Activated CD4-positive, alpha-beta T cell treated with anti-CD3 and anti-CD28 coated beads, Interleukin-2, amount 50 U/mL, for 1 hour (primary cell): ENCODE measurements around the gene ASPHD1.
"Not testable (repeated sequence)": the region's sequence is repeated elsewhere in the genome, so short reads cannot be mapped to it uniquely, and the experiment has no call there.

Experiments used
- DNase-seq: peaks from one replicate; pipeline ENCODE4 v3.0.0-alpha.2; 2020

The ASPHD1 gene

DNA sequence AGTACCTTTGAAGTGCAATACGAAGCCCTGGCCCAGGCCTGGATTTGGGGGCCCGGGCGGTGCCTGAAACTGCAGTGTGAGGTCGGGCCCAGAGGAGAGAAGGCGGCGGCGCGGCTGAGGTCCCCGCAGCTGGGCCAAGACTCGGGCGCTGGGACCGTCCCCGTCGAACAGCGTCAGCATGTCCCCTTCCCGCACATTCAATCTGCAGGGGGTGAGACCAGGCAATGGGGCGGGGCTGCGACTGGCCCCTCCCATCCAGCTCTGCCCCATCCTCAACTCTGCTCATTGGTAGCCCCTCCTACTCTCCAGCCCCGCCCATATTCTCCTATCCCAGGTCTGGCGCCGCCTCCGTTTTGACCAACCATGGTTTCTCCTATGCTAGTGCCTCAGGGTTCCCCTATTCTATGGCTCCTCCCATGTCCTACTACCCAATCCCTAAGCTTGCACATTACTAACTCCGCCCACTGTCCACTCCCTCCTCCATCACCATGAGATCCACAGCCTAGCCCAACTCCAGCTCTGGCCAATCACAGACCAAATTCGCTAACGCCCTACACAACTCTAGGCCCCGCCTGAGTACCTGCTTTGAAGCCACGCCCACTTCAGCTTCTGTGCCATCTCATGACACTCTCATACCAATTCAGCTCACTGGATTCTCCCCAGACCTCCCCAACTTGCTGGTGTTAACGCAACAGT lies 22.9 kb upstream of the ASPHD1 start:
- DNase-seq = peak; percentile 37

DNA sequence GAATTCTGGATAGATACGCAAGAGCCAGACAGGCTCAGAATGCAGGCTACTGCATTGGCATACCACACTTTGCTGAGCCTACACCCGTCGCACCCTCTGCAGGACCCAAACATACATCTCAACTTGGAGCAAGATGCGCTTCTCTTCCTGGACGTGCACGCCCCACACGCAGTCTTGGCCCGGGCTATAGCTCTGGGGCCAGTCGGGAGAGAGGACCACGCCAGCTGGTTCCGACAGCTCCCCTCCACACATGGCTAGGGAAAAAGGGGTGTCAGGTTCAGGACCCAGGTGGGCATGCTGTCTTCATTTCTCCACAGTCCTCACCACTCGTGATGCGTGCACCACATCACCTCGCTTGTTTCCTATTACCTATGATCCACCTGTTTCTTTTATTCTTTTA lies 22.1 kb upstream of the ASPHD1 start:
- no peak for DNase-seq

DNA sequence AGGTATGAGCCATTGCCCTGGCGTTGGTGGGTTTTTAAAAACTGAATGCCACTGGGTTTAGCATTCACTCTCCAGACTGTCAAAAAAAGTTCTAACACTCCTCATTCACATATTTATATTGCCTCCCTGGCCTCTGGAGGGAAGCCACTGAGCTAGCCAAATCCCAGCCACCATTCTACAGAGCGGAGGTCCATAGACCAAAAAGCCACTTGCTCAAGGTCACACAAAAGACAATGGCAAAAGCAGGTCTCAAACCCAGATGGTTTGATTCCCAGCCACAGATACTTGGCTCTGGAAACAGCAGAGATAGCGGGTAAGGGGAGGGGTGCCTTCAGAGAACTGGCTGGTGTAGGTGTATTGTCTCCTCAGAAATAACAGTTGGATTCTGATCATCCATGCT lies 19.2 kb upstream of the ASPHD1 start:
- DNase-seq = no peak

DNA sequence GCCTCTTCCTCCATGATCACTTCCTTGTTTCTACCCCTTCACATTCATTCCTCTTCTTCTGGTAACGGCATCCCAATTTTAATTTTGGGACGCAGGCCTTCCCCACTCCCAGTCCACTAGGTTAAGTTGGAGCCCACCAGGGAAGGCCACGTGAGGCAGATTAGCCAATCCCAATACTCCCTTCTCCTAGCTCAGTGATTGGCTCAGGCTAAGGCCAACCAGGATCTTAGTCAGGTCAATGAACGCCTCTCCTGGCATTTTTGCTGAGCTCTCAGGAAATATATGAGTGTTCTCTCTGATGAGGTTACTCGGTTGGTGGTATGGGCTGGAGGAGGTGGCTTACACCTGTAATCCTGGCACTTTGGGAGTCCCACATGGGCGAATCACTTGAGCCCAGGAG lies 16.3 kb upstream of the ASPHD1 start:
- DNase-seq = no peak

DNA sequence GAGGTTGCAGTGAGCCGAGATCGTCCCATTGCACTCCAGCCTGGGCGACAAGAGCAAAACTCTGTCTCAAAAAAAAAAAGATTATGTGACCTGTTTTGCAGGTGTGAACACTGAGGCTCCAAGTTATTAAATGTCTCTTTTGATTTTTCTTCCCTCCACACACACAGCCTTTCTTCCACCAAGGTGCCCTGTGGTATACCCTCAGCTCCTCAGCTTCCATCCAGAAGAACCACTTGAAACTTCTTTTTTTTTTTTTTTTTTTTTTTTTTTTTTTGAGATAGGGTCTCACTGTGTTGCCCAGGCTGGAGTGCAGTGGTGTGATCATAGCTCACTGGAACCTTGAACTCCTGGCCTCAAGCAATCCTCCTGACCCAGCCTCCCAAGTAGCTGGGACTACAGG lies 10.9 kb upstream of the ASPHD1 start:
- DNase-seq = not testable (repeated sequence)

DNA sequence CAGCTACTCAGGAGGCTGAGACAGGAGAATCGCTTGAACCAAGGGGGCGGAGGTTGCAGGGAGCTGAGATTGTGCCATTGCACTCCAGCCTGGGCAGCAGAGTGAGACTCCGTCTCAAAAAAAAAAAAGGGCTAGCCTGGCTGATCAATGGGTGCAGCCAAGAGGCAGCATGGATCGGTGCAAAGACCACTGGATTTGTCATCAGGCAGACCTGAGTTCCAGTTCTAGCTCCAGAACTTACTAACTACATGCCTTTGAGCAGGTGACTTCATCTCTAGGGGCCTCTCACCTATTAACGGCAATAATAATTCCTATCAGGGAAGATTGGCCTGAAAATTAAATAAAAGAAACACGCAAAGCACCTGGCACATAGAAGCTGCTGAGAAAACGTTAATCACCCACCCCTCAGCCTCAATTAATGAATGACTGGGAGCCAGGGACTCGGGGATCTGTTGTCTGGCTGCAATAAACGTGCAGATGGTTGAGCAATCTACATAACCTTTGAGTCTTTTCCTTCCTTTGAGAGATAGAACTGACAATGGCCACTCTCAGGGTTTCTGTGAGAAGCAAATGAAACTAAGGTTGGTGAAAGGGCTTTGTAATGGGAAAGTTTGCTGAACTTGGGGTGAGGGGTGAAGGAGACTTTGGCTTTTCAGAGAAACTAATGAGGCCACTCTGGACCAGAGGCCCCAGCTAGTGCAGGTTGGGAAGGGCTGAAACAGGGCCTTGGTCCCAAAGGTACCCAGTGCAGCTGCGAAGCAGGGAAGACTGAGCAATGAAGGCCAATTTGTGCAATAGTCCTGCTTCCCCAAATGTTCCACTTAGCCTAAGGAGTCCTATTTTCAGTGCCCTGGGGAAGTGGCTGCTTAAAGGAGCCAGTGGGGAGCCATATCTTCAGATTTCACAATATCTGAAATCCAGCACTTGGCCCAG lies 8.5 kb upstream of the ASPHD1 start:
- no peak for DNase-seq

DNA sequence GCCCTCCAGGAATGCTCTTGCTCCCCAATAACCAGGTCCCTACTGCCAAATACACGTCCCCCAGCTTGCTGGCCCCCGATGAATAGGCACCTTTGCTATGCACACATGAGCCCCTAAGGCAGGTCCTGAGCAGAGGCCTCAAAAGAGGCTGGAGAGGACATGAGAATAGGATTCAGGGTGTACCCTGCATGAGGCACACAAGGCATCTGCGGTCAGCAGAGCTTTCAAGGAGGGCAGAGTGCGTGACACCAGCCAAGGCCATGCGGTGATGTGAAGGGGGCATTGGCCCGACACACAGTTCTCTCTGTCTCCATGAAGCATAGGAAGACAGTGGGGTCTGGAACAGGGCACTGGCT lies 7.9 kb upstream of the ASPHD1 start:
- no peak for DNase-seq

DNA sequence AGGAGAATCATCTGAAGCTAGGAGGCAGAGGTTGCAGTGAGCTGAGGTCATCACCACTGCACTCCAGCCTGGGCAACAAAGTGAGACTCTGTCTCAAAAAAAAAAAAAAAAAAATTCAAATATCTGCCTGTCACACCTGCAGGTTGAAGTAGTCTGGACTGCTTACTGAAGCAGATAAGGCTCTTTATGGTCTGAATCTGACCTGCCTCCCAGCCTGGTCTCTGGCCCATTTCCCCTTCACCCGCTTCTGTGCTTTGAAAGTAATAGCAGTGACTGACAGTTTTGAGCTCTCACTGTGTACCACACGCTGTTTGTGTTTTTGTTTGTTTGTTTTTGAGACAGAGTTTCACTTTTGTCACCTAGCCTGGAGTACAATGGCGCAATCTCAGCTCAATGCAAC lies 6.7 kb upstream of the ASPHD1 start:
- DNase-seq = no peak

DNA sequence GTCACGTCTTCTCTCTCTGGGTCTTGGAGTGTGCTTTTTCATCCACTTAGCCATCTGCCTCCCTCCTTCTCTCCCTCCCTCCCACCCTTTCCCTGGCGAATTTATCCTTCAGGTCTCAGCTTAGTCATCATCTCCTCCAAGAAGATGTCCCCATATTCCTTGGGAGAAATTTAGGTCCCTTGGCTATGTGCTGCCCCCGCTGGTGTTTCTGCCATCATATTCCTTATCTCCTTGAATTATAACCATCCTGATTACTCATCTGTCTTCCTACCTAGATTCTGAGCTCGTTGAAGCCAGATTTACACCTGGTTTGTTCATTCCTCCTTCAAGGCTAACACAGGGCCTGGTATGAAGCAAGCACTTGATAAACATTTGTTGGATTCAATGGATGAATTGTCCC lies 5.9 kb upstream of the ASPHD1 start:
- no peak for DNase-seq

DNA sequence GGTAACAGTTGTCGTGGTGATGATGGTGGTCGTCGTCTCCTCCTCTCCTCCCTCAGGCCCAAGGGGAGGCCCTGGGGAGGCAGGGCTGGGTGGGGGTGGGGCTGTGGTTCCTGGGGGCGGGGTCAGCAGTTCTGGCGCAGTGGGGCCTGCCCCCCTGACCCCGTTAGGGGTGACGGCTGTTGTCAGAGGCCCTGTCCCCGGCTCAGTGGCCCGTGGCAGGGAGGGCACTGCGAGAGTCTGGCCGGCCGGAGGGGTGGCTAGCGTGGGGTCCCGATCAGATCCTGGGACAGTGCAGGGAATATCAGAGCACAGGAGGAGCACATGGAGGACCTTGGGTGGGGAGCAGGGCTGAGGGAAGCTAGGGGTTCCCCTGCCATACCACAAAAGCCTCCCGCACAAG lies 3.4 kb upstream of the ASPHD1 start:
- no peak for DNase-seq

DNA sequence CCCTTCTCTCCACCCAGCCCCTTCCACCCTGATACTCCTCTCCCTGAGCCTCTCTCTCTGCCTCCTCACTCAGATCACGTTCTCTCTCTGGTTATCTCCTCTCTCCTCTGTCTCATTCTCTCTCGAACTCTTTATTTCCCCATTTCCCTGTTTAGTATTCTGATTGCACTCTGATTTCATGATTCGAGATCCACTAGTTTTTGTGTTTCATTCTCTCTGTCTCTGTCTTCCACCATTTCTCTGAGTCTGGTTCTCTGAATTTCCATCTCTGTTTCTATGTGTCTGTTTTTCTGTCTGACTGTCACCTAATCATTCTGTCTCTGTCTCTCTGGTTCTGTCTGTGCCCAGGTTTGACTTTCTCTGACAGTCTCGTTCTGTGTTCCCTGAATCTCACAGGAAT lies 3.0 kb upstream of the ASPHD1 start:
- DNase-seq = no peak

DNA sequence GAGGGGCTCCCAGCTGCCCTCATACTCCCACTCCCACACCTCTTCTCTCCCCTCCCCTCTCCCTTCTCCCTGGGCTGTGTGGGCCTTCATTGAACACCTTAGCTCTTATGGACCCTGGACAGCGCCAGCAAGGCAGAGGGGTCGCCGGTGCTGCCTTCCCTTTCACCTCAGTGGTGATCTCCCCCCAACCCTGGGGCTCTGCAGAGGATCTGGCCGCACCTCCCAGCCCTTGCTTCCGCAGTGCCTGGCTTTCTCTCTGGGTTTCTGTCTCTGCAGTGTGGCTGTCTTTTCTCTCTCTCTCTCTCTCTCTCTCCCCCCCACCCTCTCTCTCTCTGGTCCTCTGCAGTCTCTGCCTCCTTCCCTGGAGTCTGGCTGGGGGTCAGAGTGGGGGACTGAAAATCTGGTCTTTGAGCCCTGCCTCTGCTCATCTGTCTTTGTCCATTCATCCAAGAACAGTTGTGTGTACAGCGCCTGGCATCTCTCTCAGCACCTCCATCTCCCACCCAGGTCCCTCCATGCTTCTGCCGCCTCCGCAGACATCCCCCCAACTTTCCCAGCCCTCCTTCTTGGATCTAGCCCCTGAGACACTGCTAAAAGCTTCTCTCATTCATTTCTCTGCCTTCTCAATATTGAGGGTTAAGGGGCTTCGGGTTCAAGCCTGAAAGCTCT lies 2.0 kb upstream of the ASPHD1 start:
- no peak for DNase-seq

DNA sequence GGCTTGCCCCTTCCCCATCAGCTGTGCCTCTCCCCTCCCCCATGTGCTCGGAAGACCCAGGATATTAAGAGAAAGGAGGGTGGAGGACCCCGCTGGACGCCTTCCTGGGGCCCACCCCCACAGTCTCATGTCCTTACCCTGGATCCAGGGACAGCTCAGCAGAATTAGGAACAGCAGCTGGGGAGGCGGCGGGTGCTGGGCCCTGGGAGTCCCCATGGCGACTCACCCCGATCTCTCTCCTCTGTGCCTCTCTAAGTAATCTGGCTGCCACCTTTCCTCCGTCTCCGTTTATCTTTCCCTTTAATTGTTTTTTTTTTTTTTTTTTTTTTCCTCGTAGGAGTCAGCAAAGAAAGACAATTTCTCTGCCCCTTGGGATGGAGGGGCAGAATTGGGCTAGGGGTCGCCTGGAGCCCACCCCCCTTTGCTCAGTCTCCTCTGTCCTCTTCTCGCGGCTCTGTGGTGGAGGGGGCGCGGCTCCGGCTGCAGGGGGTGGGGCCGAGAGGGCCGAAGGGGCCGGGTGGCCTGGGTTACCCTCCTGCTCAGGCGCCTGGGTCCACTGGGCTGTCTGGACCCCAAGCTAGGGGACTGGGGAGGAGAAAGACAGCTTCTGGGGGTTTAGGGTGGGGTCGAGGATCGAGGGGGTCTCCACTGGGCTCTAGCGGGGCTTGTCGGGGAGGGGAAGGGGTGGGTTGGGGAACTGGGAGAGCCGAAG lies 1.3 kb upstream of the ASPHD1 start:
- DNase-seq = no peak

DNA sequence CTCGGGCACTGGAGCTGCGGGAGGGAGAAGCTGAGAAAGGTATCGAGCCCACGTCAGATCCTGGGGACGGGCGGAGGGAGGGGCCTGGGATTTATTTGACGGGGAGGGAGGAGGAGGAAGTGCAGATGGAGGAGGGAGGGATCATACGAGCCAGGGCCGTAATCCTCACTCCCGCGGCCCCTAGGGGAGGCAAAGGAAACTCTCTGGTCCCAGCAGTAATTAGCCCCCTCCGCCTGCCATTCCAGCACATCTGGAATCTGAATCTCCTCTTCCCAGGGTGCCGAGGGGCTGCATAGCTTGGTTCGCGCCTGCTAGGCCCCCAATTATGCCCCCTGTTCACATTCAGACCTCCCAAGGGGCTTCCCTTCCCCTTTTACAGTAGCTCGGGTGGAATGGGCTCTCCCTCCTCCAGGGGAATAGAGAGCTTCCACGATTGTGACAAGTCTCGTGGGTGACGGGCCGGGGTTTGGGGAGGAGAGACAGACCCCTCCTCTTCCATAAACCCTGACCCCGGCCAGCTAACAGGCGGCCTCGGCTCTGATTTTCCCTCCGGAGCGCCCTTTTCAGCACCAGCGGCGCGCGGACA lies 679 bp upstream of the ASPHD1 start, which contains the start of gene SEZ6L2:
Gene SEZ6L2, minus strand, starts transcription at position 35 of the 586 bp plus-strand sequence. CDS start 531 bp downstream, outside the sequence.
- no peak for DNase-seq

DNA sequence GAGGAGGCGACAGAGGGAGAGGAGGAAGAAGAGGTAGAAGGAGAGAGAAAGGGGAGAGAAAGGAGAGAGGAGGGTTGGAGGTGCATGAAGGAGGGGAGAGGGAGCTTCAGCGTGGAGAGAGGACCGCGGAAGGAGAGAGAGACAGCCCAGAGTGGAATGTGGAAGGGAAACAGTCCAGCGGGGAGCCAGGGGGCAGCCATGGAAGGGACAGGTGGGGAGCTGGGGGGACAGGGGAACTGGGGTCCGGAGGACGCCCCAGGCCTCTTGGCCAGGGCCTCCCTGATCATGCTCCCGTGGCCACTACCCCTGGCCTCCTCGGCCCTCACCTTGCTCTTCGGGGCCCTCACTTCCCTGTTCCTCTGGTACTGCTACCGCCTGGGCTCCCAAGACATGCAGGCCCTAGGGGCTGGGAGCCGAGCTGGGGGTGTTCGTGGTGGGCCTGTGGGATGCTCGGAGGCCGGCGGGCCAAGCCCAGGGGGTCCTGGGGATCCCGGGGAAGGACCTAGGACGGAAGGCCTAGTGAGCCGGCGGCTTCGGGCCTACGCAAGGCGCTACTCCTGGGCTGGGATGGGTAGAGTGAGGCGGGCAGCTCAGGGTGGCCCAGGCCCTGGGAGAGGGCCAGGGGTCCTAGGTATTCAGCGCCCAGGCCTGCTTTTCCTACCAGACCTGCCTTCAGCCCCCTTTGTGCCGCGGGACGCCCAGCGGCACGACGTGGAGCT lies 759 bp downstream of the ASPHD1 start:
- DNase-seq = no peak

DNA sequence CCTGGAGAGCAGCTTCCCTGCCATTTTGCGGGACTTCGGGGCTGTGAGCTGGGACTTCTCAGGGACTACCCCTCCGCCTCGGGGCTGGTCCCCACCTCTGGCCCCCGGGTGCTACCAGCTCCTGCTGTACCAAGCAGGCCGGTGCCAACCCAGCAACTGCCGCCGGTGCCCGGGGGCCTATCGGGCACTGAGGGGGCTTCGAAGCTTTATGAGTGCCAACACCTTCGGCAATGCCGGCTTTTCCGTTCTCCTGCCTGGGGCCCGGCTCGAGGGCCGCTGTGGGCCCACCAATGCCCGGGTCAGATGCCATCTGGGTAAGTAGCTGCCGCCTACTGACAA lies 1.3 kb downstream of the ASPHD1 start:
- DNase-seq = no peak

DNA sequence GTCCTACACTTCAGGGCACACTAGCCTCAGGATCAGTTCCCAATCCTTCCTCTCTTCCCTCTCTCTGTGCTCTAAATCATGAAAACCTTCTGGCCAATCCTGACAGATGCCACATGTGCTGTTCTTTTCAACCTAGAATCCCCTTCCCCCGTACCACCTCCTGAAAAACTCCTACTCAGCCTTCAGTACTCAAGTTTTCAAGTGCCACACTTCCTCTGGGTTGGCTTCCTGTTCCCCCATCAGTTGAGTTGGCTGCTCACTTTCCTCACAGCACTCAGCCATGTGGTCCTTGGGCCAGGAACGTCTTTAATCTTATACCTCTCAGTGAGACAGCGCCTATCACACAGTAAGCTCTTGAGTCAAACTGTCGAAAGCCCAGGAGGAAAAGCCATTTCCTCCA lies 3.3 kb downstream of the ASPHD1 start:
- no peak for DNase-seq

DNA sequence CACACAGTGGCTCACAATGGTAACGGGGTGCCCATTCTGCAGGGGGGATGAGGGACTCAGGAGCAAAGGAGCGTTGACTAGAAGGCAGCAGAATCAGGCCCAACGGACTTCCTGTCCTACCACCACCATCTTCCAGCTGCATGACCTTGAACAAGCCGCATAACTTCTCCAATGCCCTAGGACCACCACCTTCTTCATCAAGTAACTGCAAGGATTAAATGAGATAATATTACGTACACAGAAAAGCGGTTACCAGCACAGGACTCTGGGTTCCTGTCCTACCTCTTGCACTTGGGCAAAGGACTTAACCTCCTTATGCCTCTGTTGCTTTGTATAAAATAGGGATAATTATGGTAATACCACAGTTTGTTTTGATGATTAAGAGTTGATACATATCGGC lies 4.7 kb downstream of the ASPHD1 start:
- DNase-seq = no peak

DNA sequence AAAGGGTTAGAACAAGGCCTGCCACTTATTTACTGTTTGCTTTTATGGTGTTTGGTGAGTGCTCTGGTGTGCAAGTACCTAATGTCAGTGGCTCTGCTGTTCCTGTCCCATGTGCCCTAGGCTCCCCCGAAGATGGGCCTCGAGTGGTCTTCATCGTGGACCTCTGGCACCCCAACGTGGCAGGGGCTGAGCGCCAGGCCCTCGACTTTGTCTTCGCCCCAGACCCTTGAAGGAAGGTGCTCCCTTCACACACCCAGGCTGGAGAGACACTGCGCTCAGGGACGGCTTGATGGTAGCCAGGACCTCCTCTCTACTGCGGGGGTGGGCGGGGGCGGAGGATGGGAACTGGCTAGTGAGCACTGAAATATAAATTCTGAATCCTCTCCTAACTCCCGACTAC lies 5.4 kb downstream of the ASPHD1 start:
- DNase-seq = no peak

DNA sequence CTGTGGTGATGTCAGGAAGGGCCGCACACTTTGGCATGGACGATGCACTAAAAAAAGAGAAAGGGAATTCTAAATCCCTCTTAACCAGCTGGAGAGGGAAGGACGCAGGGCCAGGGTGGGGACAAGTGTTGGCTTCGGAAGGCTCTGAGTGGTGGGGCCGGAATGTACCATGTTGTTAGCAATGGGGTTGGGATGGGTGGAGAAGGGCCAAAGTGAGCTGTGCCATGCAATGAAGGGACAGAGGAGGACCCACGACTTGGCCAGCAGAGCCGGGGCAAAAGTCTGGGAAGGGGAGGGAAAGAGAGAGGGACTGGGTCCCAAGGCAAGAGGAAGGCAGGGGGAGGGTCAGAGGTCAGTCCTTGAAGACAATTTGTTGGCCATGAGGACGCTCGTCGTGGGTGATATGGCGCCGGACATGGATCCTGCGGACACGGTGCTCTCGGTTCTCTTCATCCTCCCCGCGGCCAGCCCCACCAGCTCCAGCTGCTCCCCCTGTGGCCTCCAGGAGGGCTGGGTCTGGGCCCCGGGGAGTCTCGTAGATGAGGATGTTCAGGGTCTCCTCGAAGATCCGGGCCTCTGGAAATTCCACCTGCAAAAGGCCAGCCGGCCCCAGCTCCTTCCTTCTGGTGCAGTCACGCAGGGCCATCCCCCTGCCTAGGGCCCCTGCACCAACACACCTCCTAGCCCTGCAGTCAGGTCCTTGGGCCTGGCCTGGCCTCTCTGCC lies 6.4 kb downstream of the ASPHD1 start:
- no peak for DNase-seq

DNA sequence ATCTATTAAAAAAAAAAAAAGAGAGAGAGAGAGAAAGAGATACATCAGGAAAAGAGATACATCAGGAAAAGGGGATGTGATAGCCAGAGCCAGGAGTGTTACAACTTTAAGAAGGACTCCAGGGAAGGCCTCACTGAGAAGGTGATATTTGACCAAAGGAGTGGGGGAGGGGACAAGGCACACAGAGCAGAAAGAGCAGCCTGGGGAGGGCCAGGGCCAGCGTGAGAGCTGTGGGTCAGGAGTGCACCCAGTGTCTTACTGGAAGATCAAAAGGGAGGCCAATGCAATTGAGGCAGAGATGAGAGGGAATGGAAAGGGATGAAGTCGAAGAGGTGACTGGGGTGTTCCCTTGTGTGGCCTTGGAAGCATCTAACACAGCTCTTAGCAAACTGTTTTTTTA lies 7.7 kb downstream of the ASPHD1 start:
- no peak for DNase-seq
